PC-9 (cell line): ENCODE results near the gene RFXAP.

Experiments
- EZH2 ChIP-seq: fragments of 200-600 bp; sonication (generic); IDR thresholded peaks from 2 replicates; pipeline ENCODE4 v1.8.0; 2017; ENCODE audit warnings: antibody characterized with exemption, low read depth
- TF ChIP-seq, protein P1 (sequence below): fragments of 200-600 bp; sonication (generic); conservative IDR thresholded peaks from 2 replicates; pipeline ENCODE4 v1.6.1; 2017; ENCODE audit warnings: mixed run types, antibody characterized with exemption, mild to moderate bottlenecking, moderate library complexity

DNA sequence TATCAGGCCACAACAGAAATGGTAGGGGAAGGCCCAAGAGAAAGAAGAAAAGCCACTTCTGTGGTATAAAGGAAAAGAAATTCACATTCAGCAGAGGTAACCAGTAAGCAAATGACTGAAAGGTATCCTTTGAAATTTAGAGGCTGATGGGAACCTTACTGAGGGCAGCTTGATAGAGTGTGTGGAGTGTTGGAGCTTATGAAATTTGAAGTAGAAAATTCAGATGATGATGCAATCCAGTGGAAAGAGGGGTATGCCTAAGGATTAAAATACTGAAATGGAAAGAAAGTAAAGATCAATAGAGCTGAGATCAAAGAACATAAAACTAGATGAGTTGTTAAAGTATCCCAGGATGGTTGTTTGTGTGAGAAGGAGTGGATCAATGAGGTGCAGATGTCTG, 42.8 kb upstream of the RFXAP start:
- TF ChIP-seq, protein P1, sequence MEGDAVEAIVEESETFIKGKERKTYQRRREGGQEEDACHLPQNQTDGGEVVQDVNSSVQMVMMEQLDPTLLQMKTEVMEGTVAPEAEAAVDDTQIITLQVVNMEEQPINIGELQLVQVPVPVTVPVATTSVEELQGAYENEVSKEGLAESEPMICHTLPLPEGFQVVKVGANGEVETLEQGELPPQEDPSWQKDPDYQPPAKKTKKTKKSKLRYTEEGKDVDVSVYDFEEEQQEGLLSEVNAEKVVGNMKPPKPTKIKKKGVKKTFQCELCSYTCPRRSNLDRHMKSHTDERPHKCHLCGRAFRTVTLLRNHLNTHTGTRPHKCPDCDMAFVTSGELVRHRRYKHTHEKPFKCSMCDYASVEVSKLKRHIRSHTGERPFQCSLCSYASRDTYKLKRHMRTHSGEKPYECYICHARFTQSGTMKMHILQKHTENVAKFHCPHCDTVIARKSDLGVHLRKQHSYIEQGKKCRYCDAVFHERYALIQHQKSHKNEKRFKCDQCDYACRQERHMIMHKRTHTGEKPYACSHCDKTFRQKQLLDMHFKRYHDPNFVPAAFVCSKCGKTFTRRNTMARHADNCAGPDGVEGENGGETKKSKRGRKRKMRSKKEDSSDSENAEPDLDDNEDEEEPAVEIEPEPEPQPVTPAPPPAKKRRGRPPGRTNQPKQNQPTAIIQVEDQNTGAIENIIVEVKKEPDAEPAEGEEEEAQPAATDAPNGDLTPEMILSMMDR: no peak
- TF ChIP-seq EZH2: no peak
